PFSK-1 (cell line): ENCODE results near the gene SMIM30.

Experiments
- SIN3A ChIP-seq: IDR thresholded peaks from 2 replicates; pipeline ENCODE4 v1.6.1; 2012; ENCODE audit warnings: mild to moderate bottlenecking, low read length, moderate library complexity, borderline replicate concordance; ENCODE audit not compliant: insufficient read depth
- TF ChIP-seq, protein P1 (sequence below), 2 experiments: IDR thresholded peaks; 2 replicates each; pipeline versions ENCODE4 v1.6.1 to v1.8.0; 2011 to 2012; ENCODE audit warnings: low read depth in 2 of 2, low read length in 2 of 2, control low read depth in 1 of 2, inconsistent platforms in 1 of 2, mild to moderate bottlenecking in 1 of 2, moderate library complexity in 1 of 2; ENCODE audit not compliant: insufficient read depth in 1 of 2

DNA sequence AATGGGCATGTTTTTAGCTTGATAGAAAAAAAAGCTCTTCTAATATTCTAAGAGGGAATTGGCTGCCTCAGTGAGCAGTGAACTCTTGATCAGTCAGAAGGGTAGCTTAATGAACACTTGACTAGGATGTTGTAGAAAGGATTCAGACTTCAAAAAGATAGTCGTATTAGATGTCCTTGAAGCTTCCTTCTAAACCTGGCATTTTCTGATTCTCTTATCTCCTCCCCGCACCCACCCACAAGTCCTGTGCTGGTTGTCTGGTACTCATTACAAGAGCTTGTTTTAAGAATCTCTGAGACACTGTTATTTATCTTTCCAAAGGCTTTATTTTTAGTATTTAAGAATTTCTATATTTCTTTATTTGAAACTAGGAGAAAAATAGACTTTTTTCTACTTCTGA, 7.4 kb upstream of the SMIM30 start:
- TF ChIP-seq, protein P1, sequence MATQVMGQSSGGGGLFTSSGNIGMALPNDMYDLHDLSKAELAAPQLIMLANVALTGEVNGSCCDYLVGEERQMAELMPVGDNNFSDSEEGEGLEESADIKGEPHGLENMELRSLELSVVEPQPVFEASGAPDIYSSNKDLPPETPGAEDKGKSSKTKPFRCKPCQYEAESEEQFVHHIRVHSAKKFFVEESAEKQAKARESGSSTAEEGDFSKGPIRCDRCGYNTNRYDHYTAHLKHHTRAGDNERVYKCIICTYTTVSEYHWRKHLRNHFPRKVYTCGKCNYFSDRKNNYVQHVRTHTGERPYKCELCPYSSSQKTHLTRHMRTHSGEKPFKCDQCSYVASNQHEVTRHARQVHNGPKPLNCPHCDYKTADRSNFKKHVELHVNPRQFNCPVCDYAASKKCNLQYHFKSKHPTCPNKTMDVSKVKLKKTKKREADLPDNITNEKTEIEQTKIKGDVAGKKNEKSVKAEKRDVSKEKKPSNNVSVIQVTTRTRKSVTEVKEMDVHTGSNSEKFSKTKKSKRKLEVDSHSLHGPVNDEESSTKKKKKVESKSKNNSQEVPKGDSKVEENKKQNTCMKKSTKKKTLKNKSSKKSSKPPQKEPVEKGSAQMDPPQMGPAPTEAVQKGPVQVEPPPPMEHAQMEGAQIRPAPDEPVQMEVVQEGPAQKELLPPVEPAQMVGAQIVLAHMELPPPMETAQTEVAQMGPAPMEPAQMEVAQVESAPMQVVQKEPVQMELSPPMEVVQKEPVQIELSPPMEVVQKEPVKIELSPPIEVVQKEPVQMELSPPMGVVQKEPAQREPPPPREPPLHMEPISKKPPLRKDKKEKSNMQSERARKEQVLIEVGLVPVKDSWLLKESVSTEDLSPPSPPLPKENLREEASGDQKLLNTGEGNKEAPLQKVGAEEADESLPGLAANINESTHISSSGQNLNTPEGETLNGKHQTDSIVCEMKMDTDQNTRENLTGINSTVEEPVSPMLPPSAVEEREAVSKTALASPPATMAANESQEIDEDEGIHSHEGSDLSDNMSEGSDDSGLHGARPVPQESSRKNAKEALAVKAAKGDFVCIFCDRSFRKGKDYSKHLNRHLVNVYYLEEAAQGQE (IDR thresholded peaks at IDR 0.05; ENCODE audit: insufficient read depth in 1 of 2, low read depth in 2 of 2, low read length in 2 of 2) = no peak
- no peak for TF ChIP-seq SIN3A
